HepG2 (cell line): ENCODE measurements around the gene BRIP1. TPM values are rescaled to one million over a fixed set of nuclear protein-coding genes. Genes with fewer than 3 reads are reported as not detected.

Experiments
- ATAC-seq: fragments of 200-7000 bp; cut with Tn5 transposase; 3 replicates; pipeline ENCODE4 v1.9.1; 2020; ENCODE audit warnings: mild to moderate bottlenecking, moderate library complexity
- BruUV-seq: library from RNA; stranded (reverse); fragments of 400-500 nt; replicated peaks from 2 replicates; lab custom pipeline; 2021; lab: Mats Ljungman, UMichigan
- CTCF ChIA-PET: fragments of 300-600 bp; formaldehyde crosslinking; extraction: SDS; loops from one replicate; lab custom pipeline; 2021; ENCODE audit warnings: low total read pairs, inconsistent platforms, low intra/inter-chr PET ratio; lab: Yijun Ruan, JAX
- POLR2A ChIA-PET: fragments of 350-600 bp; sonication (Branson Sonifier 250); formaldehyde crosslinking; loops from one replicate; lab custom pipeline; 2020; ENCODE audit warnings: antibody characterized with exemption, inconsistent platforms; lab: Yijun Ruan, JAX
- DNase-seq: peaks from one replicate; pipeline ENCODE4 v3.0.0-alpha.2; 2015; ENCODE audit warnings: low spot score
- FAIRE-seq: peaks from 3 replicates; lab custom pipeline; 2011; peaks lifted over from hg19 to GRCh38; lab: Jason Lieb, UNC
- H2AFZ ChIP-seq: one replicate; pipeline ENCODE4 v1.6.1; 2011; ENCODE audit warnings: low read length, inconsistent platforms
- H3K27ac ChIP-seq: fragments of 300-600 bp; 3 replicates; pipeline ENCODE4 v1.8.0; 2011; ENCODE audit warnings: mixed run types, mild to moderate bottlenecking, mixed read lengths, low read length, inconsistent platforms; ENCODE audit not compliant: insufficient read depth; ENCODE audit errors: extremely low read length
- H3K27me3 ChIP-seq, 2 experiments: fragments of 200-600 bp in 1 of 2; 2 replicates in 1 of 2; 3 replicates in 1 of 2; pipeline versions ENCODE4 v1.6.0 to v1.8.0; 2011; ENCODE audit warnings: low read length in 2 of 2, mild to moderate bottlenecking in 2 of 2, moderate library complexity in 2 of 2, inconsistent platforms in 1 of 2; ENCODE audit not compliant: insufficient read depth in 2 of 2, control insufficient read depth in 1 of 2
- H3K36me3 ChIP-seq, 2 experiments: fragments of 200-600 bp in 1 of 2; replicated peaks in 1 of 2; 2 replicates in 1 of 2; 3 replicates in 1 of 2; pipeline versions ENCODE4 v1.5.1 to v1.8.0; 2011; ENCODE audit warnings: low read length in 2 of 2, inconsistent platforms in 1 of 2; ENCODE audit not compliant: insufficient read depth in 2 of 2, control insufficient read depth in 1 of 2
- H3K4me1 ChIP-seq: 2 replicates; pipeline ENCODE4 v1.5.1; 2012; ENCODE audit warnings: low read length, inconsistent platforms; ENCODE audit not compliant: insufficient read depth
- H3K4me2 ChIP-seq: 2 replicates; pipeline ENCODE4 v1.6.0; 2011; ENCODE audit warnings: low read depth, low read length, inconsistent platforms
- H3K4me3 ChIP-seq, 3 experiments: fragments of 200-600 bp in 1 of 3; sonication (generic), shearing (Covaris generic) in 1 of 3; replicated peaks in 1 of 3; 2 replicates each; pipeline ENCODE4 v1.5.1; 2011 to 2016; ENCODE audit warnings: low read length in 3 of 3, inconsistent platforms in 2 of 3, low read depth in 2 of 3, mild to moderate bottlenecking in 2 of 3, control low read depth in 1 of 3, mixed read lengths in 1 of 3; ENCODE audit not compliant: insufficient read depth in 1 of 3
- H3K79me2 ChIP-seq: one replicate; pipeline ENCODE4 v1.6.1; 2011; ENCODE audit warnings: low read length, inconsistent platforms; ENCODE audit not compliant: insufficient read depth
- H3K9ac ChIP-seq: 2 replicates; pipeline ENCODE4 v1.6.0; 2011; ENCODE audit warnings: mild to moderate bottlenecking, low read depth, low read length, inconsistent platforms; ENCODE audit not compliant: insufficient read depth
- H3K9me3 ChIP-seq: 2 replicates; pipeline ENCODE4 v1.5.1; 2012; ENCODE audit warnings: mild to moderate bottlenecking, low read length
- H4K20me1 ChIP-seq: 2 replicates; pipeline ENCODE4 v1.6.0; 2011; ENCODE audit warnings: inconsistent platforms, mild to moderate bottlenecking, low read length, moderate library complexity; ENCODE audit not compliant: insufficient read depth
- ARNT2 ChIP-seq: sonication (generic); formaldehyde crosslinking; IDR thresholded peaks from 2 replicates; pipeline ENCODE4 v1.8.0; 2022; ENCODE audit warnings: mild to moderate bottlenecking, low read depth, missing genetic modification reagents, moderate library complexity
- DR1 ChIP-seq: sonication (generic); formaldehyde crosslinking; IDR thresholded peaks from 2 replicates; pipeline ENCODE4 v1.8.0; 2021; ENCODE audit warnings: mild to moderate bottlenecking, missing genetic modification reagents, inconsistent platforms
- KLF9 ChIP-seq: IDR thresholded peaks from 2 replicates; pipeline ENCODE4 v1.6.1; 2016; ENCODE audit warnings: low read depth
- MTF2 ChIP-seq: sonication (generic); formaldehyde crosslinking; IDR thresholded peaks from 2 replicates; pipeline ENCODE4 v1.5.0; 2020; ENCODE audit warnings: missing genetic modification reagents, borderline replicate concordance
- NFE2 ChIP-seq: sonication (generic); formaldehyde crosslinking; IDR thresholded peaks from 2 replicates; pipeline ENCODE4 v1.4.0; 2020; ENCODE audit warnings: missing genetic modification reagents
- ZNF460 ChIP-seq: sonication (generic); formaldehyde crosslinking; IDR thresholded peaks from 2 replicates; pipeline ENCODE4 v1.5.1; 2020; ENCODE audit warnings: missing genetic modification reagents, mild to moderate bottlenecking, borderline replicate concordance
- ZNF615 ChIP-seq: sonication (generic); formaldehyde crosslinking; IDR thresholded peaks from 2 replicates; pipeline ENCODE4 v1.5.0; 2020; ENCODE audit warnings: mild to moderate bottlenecking, missing genetic modification reagents, borderline replicate concordance
- ZNF670 ChIP-seq: sonication (generic); formaldehyde crosslinking; IDR thresholded peaks from 2 replicates; pipeline ENCODE4 v1.8.0; 2022; ENCODE audit warnings: mild to moderate bottlenecking, missing genetic modification reagents, borderline replicate concordance
- ZNF75D ChIP-seq: sonication (generic); formaldehyde crosslinking; IDR thresholded peaks from 2 replicates; pipeline ENCODE4 v1.8.1; 2023; ENCODE audit warnings: missing genetic modification reagents, mild to moderate bottlenecking, borderline replicate concordance
- WGBS: methylation state at CpG from one replicate; pipeline ENCODE4 v1.1.6; 2017; ENCODE audit warnings: low lambda C conversion rate; 5-methylcytosine and 5-hydroxymethylcytosine counted together
- in situ Hi-C: cut with HindIII; loops from 2 replicates; pipeline ENCODE4 v1.10.0; 2017; ENCODE audit warnings: low pct_unique_long_range_greater_than_20kb; ENCODE audit not compliant: extremely low pct_ligation_motif_present
- intact Hi-C: fragments of 100-400 bp; cut with micrococcal nuclease; formaldehyde crosslinking; loops from one replicate; pipeline ENCODE4 v1.10.0; 2022; ENCODE audit not compliant: unreplicated experiment
- polyA plus RNA-seq, 8 experiments: library from polyadenylated mRNA; depleted of rRNA in 3 of 8; stranded (reverse) in 7 of 8; unstranded in 1 of 8; fragments of >200 nt; fragmentation: Illumina TruSeq in 4 of 8; extraction: Trizol in 4 of 8; gene quantifications; 2 replicates each; pipeline versions ENCODE4 v1.2.1 to v1.2.3, GENCODE V29; 2011 to 2016; ENCODE audit warnings: low read depth in 4 of 8, missing spikeins in 1 of 8, mixed read lengths in 1 of 8; ENCODE audit not compliant: insufficient read depth in 1 of 8
- total RNA-seq, 5 experiments: library from RNA; depleted of rRNA; stranded (reverse); fragments of >200 nt; fragmentation: Illumina TruSeq; extraction: Trizol; gene quantifications; 2 replicates each; pipeline ENCODE4 v1.2.3, GENCODE V29; 2016; ENCODE audit warnings: low read depth in 1 of 5
- TF ChIP-seq, protein P1 (sequence below): sonication (generic); formaldehyde crosslinking; IDR thresholded peaks from 2 replicates; pipeline ENCODE4 v1.5.0; 2020; ENCODE audit warnings: mild to moderate bottlenecking, low read depth, missing genetic modification reagents, borderline replicate concordance
- TF ChIP-seq, protein P2 (sequence below): sonication (generic); formaldehyde crosslinking; conservative IDR thresholded peaks from 2 replicates; pipeline ENCODE4 v1.8.0; 2022; ENCODE audit warnings: mild to moderate bottlenecking, moderate library complexity, missing genetic modification reagents

Gene BRIP1
- total and polyA plus RNA-seq, 2 of the 13 experiments (the other 11 are each of a cell fraction or from before 2014, with no cell fraction given): 3.8 to 27.7 TPM

DNA sequence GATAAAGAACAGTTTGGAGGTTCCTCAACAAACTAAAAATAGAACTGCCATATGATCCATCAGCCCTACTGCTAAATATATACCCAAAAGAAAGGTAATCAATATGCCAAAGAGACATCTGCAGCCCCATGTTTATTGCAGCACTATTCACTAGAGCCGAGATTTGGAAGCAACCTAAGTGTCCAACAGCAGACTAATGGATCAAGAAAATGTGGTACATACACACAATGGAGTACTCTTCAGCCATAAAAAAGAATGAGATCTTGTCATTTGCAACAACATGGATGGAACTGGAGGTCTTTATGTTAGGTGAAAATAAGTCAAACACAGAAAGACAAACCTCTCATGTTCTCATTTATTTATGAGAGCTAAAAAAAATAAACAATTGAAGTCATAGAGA is 223.5 kb downstream of the BRIP1 start:
- intact Hi-C loops: no loop called here
- 0% methylated on average over 1 of the region's 1 CpG for WGBS
- no peak for ATAC-seq
- ChIA-PET POLR2A (no interaction called here), CTCF (no interaction called here)
- no TSS peak for BruUV-seq
- Histone ChIP-seq H3K9ac (no peak overlapping the region), H2AFZ (no peak overlapping the region), H3K4me3 (no peak overlapping the region), H3K4me1 (no peaks in the 10 kb centered on the region), H3K36me3 (no peaks in the 10 kb centered on the region), H3K27me3 (no peaks in the 10 kb centered on the region; a peak in 1 of 5 replicates), H3K9me3 (peaks cover 5% of the 10 kb centered on the region; the same call in 1 of the 2 replicates), H3K79me2 (no peaks in the 10 kb centered on the region)
- no peak for DNase-seq
- TF ChIP-seq MTF2 (CRISPR knock-in tag) (no peak), ZNF670 (CRISPR knock-in tag) (no peak), KLF9 (CRISPR knock-in tag) (no peak), ZNF75D (no peak), DR1 (CRISPR knock-in tag) (no peak), NFE2 (CRISPR knock-in tag) (no peak), ZNF460 (CRISPR knock-in tag) (no peak), ARNT2 (no peak), ZNF615 (CRISPR knock-in tag) (no peak)
- TF ChIP-seq, protein P1, sequence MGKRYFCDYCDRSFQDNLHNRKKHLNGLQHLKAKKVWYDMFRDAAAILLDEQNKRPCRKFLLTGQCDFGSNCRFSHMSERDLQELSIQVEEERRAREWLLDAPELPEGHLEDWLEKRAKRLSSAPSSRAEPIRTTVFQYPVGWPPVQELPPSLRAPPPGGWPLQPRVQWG (CRISPR knock-in tag): no peak
- TF ChIP-seq, protein P2, sequence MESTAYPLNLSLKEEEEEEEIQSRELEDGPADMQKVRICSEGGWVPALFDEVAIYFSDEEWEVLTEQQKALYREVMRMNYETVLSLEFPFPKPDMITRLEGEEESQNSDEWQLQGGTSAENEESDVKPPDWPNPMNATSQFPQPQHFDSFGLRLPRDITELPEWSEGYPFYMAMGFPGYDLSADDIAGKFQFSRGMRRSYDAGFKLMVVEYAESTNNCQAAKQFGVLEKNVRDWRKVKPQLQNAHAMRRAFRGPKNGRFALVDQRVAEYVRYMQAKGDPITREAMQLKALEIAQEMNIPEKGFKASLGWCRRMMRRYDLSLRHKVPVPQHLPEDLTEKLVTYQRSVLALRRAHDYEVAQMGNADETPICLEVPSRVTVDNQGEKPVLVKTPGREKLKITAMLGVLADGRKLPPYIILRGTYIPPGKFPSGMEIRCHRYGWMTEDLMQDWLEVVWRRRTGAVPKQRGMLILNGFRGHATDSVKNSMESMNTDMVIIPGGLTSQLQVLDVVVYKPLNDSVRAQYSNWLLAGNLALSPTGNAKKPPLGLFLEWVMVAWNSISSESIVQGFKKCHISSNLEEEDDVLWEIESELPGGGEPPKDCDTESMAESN: no peak
- TF ChIP-seq, all 625 proteins: peak for 0
- Histone ChIP-seq H4K20me1 (no peaks in the 10 kb centered on the region), H3K4me2 (no peak overlapping the region), H3K27ac (no peak overlapping the region)
- no peak for FAIRE-seq
- in situ Hi-C loops: loop anchor here (5.0 to 10.0 kb wide), 2 partner anchors 197 to 465 kb away; no protein-coding TSS in a partner anchor
